HEK293 (cell line): ENCODE measurements around the gene FRMD4A.

ENCODE experiments used
- CTCF ChIA-PET: fragments of 350-600 bp; formaldehyde crosslinking; extraction: SDS; loops from one replicate; lab custom pipeline; 2021; ENCODE audit warnings: antibody characterized with exemption; lab: Yijun Ruan, JAX
- POLR2A ChIA-PET: fragments of 300-600 bp; formaldehyde crosslinking; extraction: SDS; loops from one replicate; lab custom pipeline; 2020; ENCODE audit warnings: antibody characterized with exemption, inconsistent platforms; lab: Yijun Ruan, JAX
- H3K27ac ChIP-seq: fragments of 200-500 bp; sonication (Bioruptor generic); 2 replicates; pipeline ENCODE4 v1.5.1; 2014; ENCODE audit warnings: low read depth, low read length, control low read depth, inconsistent platforms; ENCODE audit errors: extremely low read depth
- H3K36me3 ChIP-seq, 2 experiments: fragments of 200-500 bp in 1 of 2; sonication (Bioruptor generic) in 1 of 2; 1 replicate in 1 of 2; 2 replicates in 1 of 2; pipeline ENCODE4 v1.5.1; 2014 to 2017; ENCODE audit warnings: inconsistent platforms in 2 of 2, low read length in 2 of 2; ENCODE audit not compliant: control insufficient read depth in 2 of 2, insufficient read depth in 1 of 2
- H3K4me1 ChIP-seq: fragments of 200-500 bp; sonication (Bioruptor generic); 2 replicates; pipeline ENCODE4 v1.5.1; 2014; ENCODE audit warnings: mild to moderate bottlenecking, low read length, inconsistent platforms; ENCODE audit not compliant: control insufficient read depth, insufficient read depth
- H3K4me3 ChIP-seq: 2 replicates; pipeline ENCODE4 v1.5.1; 2011; ENCODE audit warnings: low read depth, mild to moderate bottlenecking, control low read depth, low read length, moderate library complexity
- H3K9me3 ChIP-seq: fragments of 200-500 bp; sonication (Bioruptor generic); 2 replicates; pipeline ENCODE4 v1.5.1; 2014; ENCODE audit warnings: low read depth, low read length, inconsistent platforms; ENCODE audit not compliant: control insufficient read depth, insufficient read depth
- BCL11B ChIP-seq: fragments of 450-650 bp; formaldehyde crosslinking; IDR thresholded peaks from 2 replicates; pipeline ENCODE4 v1.5.1; 2016; ENCODE audit warnings: low read depth, missing biosample characterization, missing genetic modification characterization
- GLIS2 ChIP-seq: fragments of 450-650 bp; formaldehyde crosslinking; IDR thresholded peaks from 2 replicates; pipeline ENCODE4 v1.5.1; 2016; ENCODE audit warnings: missing biosample characterization, missing genetic modification characterization
- IKZF3 ChIP-seq: fragments of 450-650 bp; IDR thresholded peaks from 2 replicates; pipeline ENCODE4 v1.5.0; 2018; ENCODE audit warnings: missing biosample characterization, mild to moderate bottlenecking, missing genetic modification characterization, moderate library complexity
- OSR2 ChIP-seq: fragments of 450-650 bp; formaldehyde crosslinking; IDR thresholded peaks from 2 replicates; pipeline ENCODE4 v1.5.1; 2016; ENCODE audit warnings: missing biosample characterization, missing genetic modification characterization
- YY1 ChIP-seq: fragments of 450-650 bp; formaldehyde crosslinking; IDR thresholded peaks from 2 replicates; pipeline ENCODE4 v1.5.1; 2018; ENCODE audit warnings: missing biosample characterization, missing genetic modification characterization
- ZBTB48 ChIP-seq: fragments of 450-650 bp; formaldehyde crosslinking; IDR thresholded peaks from 2 replicates; pipeline ENCODE4 v1.5.1; 2016; ENCODE audit warnings: missing biosample characterization, missing genetic modification characterization
- ZEB2 ChIP-seq: fragments of 450-650 bp; formaldehyde crosslinking; IDR thresholded peaks from 2 replicates; pipeline ENCODE4 v1.5.1; 2016; ENCODE audit warnings: missing biosample characterization, missing genetic modification characterization
- ZFP37 ChIP-seq: fragments of 450-650 bp; formaldehyde crosslinking; IDR thresholded peaks from 2 replicates; pipeline ENCODE4 v1.5.1; 2016; ENCODE audit warnings: missing biosample characterization, missing genetic modification characterization
- ZFP41 ChIP-seq: fragments of 450-650 bp; formaldehyde crosslinking; IDR thresholded peaks from 2 replicates; pipeline ENCODE4 v1.5.1; 2016; ENCODE audit warnings: missing biosample characterization, missing genetic modification characterization, borderline replicate concordance
- ZFP69B ChIP-seq: fragments of 450-650 bp; formaldehyde crosslinking; IDR thresholded peaks from 2 replicates; pipeline ENCODE4 v1.5.1; 2016; ENCODE audit warnings: missing biosample characterization, missing genetic modification characterization
- ZIC2 ChIP-seq: fragments of 450-650 bp; formaldehyde crosslinking; IDR thresholded peaks from 2 replicates; pipeline ENCODE4 v1.5.1; 2016; ENCODE audit warnings: missing biosample characterization, missing genetic modification characterization
- ZNF112 ChIP-seq: fragments of 450-650 bp; formaldehyde crosslinking; IDR thresholded peaks from 2 replicates; pipeline ENCODE4 v1.5.0; 2017; ENCODE audit warnings: missing biosample characterization, missing genetic modification characterization
- ZNF202 ChIP-seq: fragments of 450-650 bp; formaldehyde crosslinking; IDR thresholded peaks from 2 replicates; pipeline ENCODE4 v1.5.1; 2016; ENCODE audit warnings: missing biosample characterization, missing genetic modification characterization, borderline replicate concordance
- ZNF223 ChIP-seq: fragments of 450-650 bp; formaldehyde crosslinking; IDR thresholded peaks from 2 replicates; pipeline ENCODE4 v1.5.1; 2016; ENCODE audit warnings: missing biosample characterization, missing genetic modification characterization
- ZNF24 ChIP-seq: fragments of 450-650 bp; formaldehyde crosslinking; IDR thresholded peaks from 2 replicates; pipeline ENCODE4 v1.5.1; 2016; ENCODE audit warnings: missing biosample characterization, missing genetic modification characterization
- ZNF324 ChIP-seq: fragments of 450-650 bp; formaldehyde crosslinking; IDR thresholded peaks from 2 replicates; pipeline ENCODE4 v1.5.1; 2016; ENCODE audit warnings: missing biosample characterization, missing genetic modification characterization
- ZNF404 ChIP-seq: fragments of 450-650 bp; formaldehyde crosslinking; IDR thresholded peaks from 2 replicates; pipeline ENCODE4 v1.5.1; 2017; ENCODE audit warnings: missing biosample characterization, missing genetic modification characterization
- ZNF549 ChIP-seq: fragments of 450-650 bp; IDR thresholded peaks from 2 replicates; pipeline ENCODE4 v1.5.1; 2018; ENCODE audit warnings: missing biosample characterization, missing genetic modification characterization, mild to moderate bottlenecking, inconsistent platforms, moderate library complexity
- ZNF585B ChIP-seq: fragments of 450-650 bp; formaldehyde crosslinking; IDR thresholded peaks from 2 replicates; pipeline ENCODE4 v1.5.1; 2016; ENCODE audit warnings: missing biosample characterization, missing genetic modification characterization
- ZNF624 ChIP-seq: fragments of 450-650 bp; formaldehyde crosslinking; IDR thresholded peaks from 2 replicates; pipeline ENCODE4 v1.5.1; 2017; ENCODE audit warnings: missing biosample characterization, missing genetic modification characterization
- ZNF629 ChIP-seq: fragments of 450-650 bp; formaldehyde crosslinking; IDR thresholded peaks from 2 replicates; pipeline ENCODE4 v1.5.1; 2017; ENCODE audit warnings: missing biosample characterization, missing genetic modification characterization
- ZNF660 ChIP-seq: fragments of 450-650 bp; IDR thresholded peaks from 2 replicates; pipeline ENCODE4 v1.5.1; 2018; ENCODE audit warnings: missing biosample characterization, mild to moderate bottlenecking, missing genetic modification characterization
- ZNF777 ChIP-seq: fragments of 450-650 bp; formaldehyde crosslinking; IDR thresholded peaks from 2 replicates; pipeline ENCODE4 v1.5.1; 2017; ENCODE audit warnings: missing biosample characterization, missing genetic modification characterization, borderline replicate concordance
- ZNF792 ChIP-seq: fragments of 450-650 bp; formaldehyde crosslinking; IDR thresholded peaks from 2 replicates; pipeline ENCODE4 v1.5.1; 2016; ENCODE audit warnings: missing biosample characterization, missing genetic modification characterization
- ZSCAN16 ChIP-seq: fragments of 450-650 bp; formaldehyde crosslinking; IDR thresholded peaks from 2 replicates; pipeline ENCODE4 v1.5.1; 2016; ENCODE audit warnings: missing biosample characterization, missing genetic modification characterization
- TF ChIP-seq, protein P1 (sequence below): fragments of 450-650 bp; formaldehyde crosslinking; conservative IDR thresholded peaks from 2 replicates; pipeline ENCODE4 v1.5.1; 2016; ENCODE audit warnings: low read depth, missing biosample characterization, missing genetic modification characterization
- TF ChIP-seq, protein P2 (sequence below): fragments of 450-650 bp; formaldehyde crosslinking; IDR thresholded peaks from 2 replicates; pipeline ENCODE4; 2016; ENCODE audit warnings: missing biosample characterization, missing genetic modification characterization
- TF ChIP-seq, protein P3 (sequence below): fragments of 450-650 bp; formaldehyde crosslinking; IDR thresholded peaks from 2 replicates; pipeline ENCODE4 v1.5.1; 2016; ENCODE audit warnings: missing biosample characterization, missing genetic modification characterization

Gene FRMD4A

DNA sequence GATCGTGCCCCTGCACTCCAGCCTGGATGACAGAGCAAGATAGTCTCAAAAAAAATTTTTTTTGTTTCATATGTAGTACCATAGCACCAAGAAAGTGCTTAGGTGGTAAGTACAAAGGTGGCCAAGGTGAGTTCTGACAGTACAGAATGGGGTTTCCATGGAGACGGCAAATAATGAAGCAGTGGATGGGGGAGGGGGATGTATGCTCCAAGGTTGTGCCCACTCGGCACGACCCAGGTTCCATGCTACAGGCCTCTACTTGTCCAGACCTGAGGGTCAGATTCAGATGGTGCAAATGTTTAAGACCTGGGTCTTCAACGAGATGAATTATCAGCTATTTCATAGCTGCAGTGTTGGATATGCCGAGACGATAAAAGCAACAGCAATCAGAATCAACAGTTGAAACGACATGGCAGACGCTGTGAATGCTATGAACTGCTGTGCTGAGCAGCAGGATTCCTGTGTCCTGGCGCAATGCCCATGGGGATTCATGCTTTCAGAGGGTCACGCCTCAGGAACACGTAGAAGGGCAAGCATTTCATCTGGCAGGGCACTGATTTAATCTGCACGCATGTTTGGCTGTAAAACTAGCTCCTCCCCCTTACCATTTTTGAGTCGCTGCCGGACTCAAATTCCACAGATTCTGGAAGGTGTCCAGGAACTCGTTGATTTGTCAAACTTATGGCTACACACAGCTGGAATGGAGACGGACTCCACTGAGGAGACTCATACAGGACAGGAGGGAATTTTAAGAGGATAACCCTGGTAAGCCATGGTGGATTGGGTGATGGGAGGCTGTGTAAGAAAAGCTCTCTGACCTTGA is 256.5 kb downstream of the FRMD4A start (continued):
- no peak for TF ChIP-seq ZNF202
- TF ChIP-seq ZEB2 (tag by site-specific recombination), result peak; percentile 69; the same call in 1 of the 2 replicates
- no peak for TF ChIP-seq YY1 (tag by site-specific recombination)
- no peak for TF ChIP-seq ZBTB48 (tag by site-specific recombination)
- TF ChIP-seq ZNF324 (tag by site-specific recombination), result 0 out of 2 replicates have a peak, but pooled peaks have one; percentile 32
- TF ChIP-seq, protein P1, sequence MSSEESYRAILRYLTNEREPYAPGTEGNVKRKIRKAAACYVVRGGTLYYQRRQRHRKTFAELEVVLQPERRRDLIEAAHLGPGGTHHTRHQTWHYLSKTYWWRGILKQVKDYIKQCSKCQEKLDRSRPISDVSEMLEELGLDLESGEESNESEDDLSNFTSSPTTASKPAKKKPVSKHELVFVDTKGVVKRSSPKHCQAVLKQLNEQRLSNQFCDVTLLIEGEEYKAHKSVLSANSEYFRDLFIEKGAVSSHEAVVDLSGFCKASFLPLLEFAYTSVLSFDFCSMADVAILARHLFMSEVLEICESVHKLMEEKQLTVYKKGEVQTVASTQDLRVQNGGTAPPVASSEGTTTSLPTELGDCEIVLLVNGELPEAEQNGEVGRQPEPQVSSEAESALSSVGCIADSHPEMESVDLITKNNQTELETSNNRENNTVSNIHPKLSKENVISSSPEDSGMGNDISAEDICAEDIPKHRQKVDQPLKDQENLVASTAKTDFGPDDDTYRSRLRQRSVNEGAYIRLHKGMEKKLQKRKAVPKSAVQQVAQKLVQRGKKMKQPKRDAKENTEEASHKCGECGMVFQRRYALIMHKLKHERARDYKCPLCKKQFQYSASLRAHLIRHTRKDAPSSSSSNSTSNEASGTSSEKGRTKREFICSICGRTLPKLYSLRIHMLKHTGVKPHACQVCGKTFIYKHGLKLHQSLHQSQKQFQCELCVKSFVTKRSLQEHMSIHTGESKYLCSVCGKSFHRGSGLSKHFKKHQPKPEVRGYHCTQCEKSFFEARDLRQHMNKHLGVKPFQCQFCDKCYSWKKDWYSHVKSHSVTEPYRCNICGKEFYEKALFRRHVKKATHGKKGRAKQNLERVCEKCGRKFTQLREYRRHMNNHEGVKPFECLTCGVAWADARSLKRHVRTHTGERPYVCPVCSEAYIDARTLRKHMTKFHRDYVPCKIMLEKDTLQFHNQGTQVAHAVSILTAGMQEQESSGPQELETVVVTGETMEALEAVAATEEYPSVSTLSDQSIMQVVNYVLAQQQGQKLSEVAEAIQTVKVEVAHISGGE (tag by site-specific recombination), result no peak
- no peak for TF ChIP-seq ZFP37 (tag by site-specific recombination)
- no peak for TF ChIP-seq ZNF549 (tag by site-specific recombination)
- TF ChIP-seq BCL11B (tag by site-specific recombination), result no peak
- TF ChIP-seq, protein P2, sequence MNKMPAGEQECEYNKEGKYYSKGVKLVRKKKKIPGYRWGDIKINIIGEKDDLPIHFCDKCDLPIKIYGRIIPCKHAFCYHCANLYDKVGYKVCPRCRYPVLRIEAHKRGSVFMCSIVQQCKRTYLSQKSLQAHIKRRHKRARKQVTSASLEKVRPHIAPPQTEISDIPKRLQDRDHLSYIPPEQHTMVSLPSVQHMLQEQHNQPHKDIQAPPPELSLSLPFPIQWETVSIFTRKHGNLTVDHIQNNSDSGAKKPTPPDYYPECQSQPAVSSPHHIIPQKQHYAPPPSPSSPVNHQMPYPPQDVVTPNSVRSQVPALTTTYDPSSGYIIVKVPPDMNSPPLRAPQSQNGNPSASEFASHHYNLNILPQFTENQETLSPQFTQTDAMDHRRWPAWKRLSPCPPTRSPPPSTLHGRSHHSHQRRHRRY (tag by site-specific recombination), result no peak
- TF ChIP-seq, protein P3, sequence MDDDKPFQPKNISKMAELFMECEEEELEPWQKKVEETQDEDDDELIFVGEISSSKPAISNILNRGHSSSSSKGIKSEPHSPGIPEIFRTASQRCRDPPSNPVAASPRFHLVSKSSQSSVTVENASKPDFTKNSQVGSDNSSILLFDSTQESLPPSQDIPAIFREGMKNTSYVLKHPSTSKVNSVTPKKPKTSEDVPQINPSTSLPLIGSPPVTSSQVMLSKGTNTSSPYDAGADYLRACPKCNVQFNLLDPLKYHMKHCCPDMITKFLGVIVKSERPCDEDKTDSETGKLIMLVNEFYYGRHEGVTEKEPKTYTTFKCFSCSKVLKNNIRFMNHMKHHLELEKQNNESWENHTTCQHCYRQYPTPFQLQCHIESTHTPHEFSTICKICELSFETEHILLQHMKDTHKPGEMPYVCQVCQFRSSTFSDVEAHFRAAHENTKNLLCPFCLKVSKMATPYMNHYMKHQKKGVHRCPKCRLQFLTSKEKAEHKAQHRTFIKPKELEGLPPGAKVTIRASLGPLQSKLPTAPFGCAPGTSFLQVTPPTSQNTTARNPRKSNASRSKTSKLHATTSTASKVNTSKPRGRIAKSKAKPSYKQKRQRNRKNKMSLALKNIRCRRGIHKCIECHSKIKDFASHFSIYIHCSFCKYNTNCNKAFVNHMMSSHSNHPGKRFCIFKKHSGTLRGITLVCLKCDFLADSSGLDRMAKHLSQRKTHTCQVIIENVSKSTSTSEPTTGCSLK (tag by site-specific recombination), result no peak
- TF ChIP-seq, all 188 proteins: peak for 44

DNA sequence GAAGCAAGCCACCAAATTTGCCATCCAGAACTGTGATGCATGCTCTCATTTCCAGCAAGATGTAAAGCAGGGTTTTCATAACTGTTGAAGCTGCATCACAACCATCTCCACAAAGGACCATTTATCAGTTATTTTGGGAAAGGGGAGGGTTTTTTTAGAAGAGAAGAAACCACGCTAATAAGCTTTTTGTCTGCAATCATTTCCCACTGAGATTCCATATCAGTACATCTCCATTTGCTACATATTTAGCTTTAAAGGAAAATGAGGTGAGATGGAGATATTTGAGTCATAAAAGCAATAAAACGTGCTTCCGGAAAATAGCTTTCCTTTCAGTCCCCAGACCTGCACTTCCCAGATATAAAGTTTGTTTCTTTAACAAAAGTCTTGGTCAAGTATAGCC is 258.2 kb downstream of the FRMD4A start:
- peaks cover 4% of the 10 kb centered on the region for H3K4me1 ChIP-seq
- no peaks in the 10 kb centered on the region for H3K36me3 ChIP-seq
- TF ChIP-seq ZNF24 (tag by site-specific recombination), result no peak
- no peak overlapping the region for H3K4me3 ChIP-seq
- ChIA-PET CTCF (interaction anchor here (0.6 to 0.7 kb wide), 2 partner anchors 8 to 1608 kb away, joined by 3 read pairs; no protein-coding TSS in a partner anchor), POLR2A (interaction anchor here (0.6 kb wide), 1 partner anchor 113 kb away, joined by 3 read pairs; no protein-coding TSS in a partner anchor)
- no peak overlapping the region for H3K27ac ChIP-seq
- no peaks in the 10 kb centered on the region for H3K9me3 ChIP-seq

DNA sequence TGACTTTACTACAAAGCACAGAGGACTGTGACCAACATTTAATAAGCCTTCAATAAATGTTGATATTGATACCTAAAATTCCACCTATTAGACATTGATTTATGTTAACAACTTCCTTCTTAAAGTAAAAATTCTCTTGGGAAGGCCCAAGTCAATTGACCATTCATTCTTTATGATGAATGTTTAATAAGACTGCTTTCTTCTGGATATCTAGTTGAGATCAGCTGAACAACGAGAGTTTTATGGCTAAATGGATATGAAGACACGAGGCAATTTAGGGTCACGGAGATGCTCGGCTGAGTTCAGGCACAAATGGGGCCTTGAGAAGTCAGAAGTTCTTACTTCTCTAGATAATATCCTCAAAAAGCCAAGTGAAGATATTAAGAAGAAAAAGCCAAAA is 258.8 kb downstream of the FRMD4A start:
- no peaks in the 10 kb centered on the region for H3K9me3 ChIP-seq
- POLR2A ChIA-PET, result no interaction called here
- H3K4me3 ChIP-seq, result no peak overlapping the region
- H3K4me1 ChIP-seq, result peaks cover 4% of the 10 kb centered on the region
- CTCF ChIA-PET, result no interaction called here
- no peaks in the 10 kb centered on the region for H3K36me3 ChIP-seq
- no peak overlapping the region for H3K27ac ChIP-seq
- no peak for TF ChIP-seq ZFP69B (tag by site-specific recombination)
- no peak for TF ChIP-seq ZNF629 (tag by site-specific recombination)
- no peak for TF ChIP-seq ZIC2 (tag by site-specific recombination)
- TF ChIP-seq ZNF792 (tag by site-specific recombination), result no peak
- TF ChIP-seq ZNF660 (tag by site-specific recombination), result no peak
- TF ChIP-seq ZSCAN16 (tag by site-specific recombination), result no peak
- TF ChIP-seq IKZF3 (tag by site-specific recombination), result no peak
- no peak for TF ChIP-seq ZNF585B (tag by site-specific recombination)
- TF ChIP-seq ZNF404 (tag by site-specific recombination), result no peak
- no peak for TF ChIP-seq ZNF777 (tag by site-specific recombination)
- TF ChIP-seq GLIS2 (tag by site-specific recombination), result no peak
- no peak for TF ChIP-seq ZNF223 (tag by site-specific recombination)
- TF ChIP-seq ZNF112 (tag by site-specific recombination), result no peak
- no peak for TF ChIP-seq ZFP41 (tag by site-specific recombination)
- no peak for TF ChIP-seq OSR2 (tag by site-specific recombination)
- no peak for TF ChIP-seq ZNF624
